ENCODE measurements around the gene KCNQ1OT1.

DNA sequence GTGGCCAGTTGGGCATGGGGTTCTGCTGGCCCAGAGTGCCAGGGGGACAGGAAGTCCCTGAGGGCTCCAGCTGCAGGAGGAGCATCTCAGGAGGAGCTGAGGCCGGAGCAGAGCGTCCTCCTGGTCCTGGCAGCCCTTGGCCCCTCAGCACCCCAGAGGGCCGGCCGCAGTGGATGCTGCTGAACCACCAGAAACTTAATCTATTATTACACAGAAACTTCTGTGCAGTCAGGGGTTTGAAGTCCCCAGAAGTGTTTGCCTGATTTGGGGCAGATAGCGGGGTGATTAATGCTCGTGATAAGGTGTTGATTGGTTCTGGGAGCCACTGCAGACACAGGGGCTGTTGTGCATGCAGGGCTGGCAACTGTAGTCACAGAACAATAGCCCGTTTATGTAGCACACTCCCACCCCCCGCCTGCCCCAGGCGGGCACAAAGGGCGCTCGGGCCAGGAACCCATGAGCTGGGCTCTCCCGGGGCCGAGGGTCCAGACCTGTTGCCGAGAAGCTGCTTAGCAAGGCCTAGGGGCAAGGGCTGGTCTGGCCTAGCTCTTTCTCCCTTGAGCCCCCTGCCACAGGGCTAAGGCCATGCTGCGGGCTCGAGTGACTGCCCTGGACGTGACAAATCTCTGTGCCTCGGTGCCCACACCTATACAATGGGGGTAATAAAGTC is 29.0 kb upstream of the KCNQ1OT1 start:
- TF ChIP-seq CTCF (IDR thresholded peaks at IDR 0.05 in 8 of 11, conservative IDR thresholded peaks at IDR 0.05 in 3 of 11) = no peak
- TF ChIP-seq POLR2A (IDR thresholded peaks at IDR 0.05) = no peak
- no peak for TF ChIP-seq POLR2AphosphoS5 (IDR thresholded peaks at IDR 0.05)
